Breast epithelium (tissue), 4 donors: ENCODE measurements around the gene MACROD1. TPM values are rescaled to one million over a fixed set of nuclear protein-coding genes. Genes with fewer than 3 reads are reported as not detected.

ENCODE experiments used
- DNase-seq, 2 donors: peaks; one replicate each; pipeline ENCODE4 v3.0.0-alpha.2; 2019; ENCODE audit warnings: low spot score in 2 of 2
- H3K27ac ChIP-seq, 2 donors: fragments of 200-600 bp; sonication (generic) in 1 of 2; one replicate each; pipeline ENCODE4 v1.5.1; 2016 to 2019; ENCODE audit warnings: mild to moderate bottlenecking in 1 of 2
- H3K27me3 ChIP-seq, 2 donors: fragments of 200-600 bp; sonication (generic) in 1 of 2; one replicate each; pipeline versions ENCODE4 v1.5.1 to v1.6.0; 2017 to 2019; ENCODE audit warnings: control low read depth in 1 of 2, mild to moderate bottlenecking in 1 of 2
- H3K36me3 ChIP-seq: fragments of 200-600 bp; one replicate; pipeline ENCODE4 v1.5.1; 2019
- H3K4me1 ChIP-seq, 2 donors: fragments of 200-600 bp; sonication (generic); one replicate each; pipeline ENCODE4 v1.5.1; 2016 to 2019; ENCODE audit warnings: control low read depth in 1 of 2
- H3K4me3 ChIP-seq, 3 donors: fragments of 200-600 bp; sonication (generic); 1 replicate in 2 of 3; 2 replicates in 1 of 3; pipeline ENCODE4 v1.5.1; 2016 to 2019; ENCODE audit warnings: mild to moderate bottlenecking in 3 of 3, moderate library complexity in 2 of 3
- H3K9me3 ChIP-seq, 2 donors: fragments of 200-600 bp; sonication (generic) in 1 of 2; one replicate each; pipeline ENCODE4 v1.5.1; 2016 to 2019; ENCODE audit warnings: control low read depth in 1 of 2
- CTCF ChIP-seq, 3 donors: fragments of 450-650 bp; IDR thresholded peaks; one replicate each; pipeline ENCODE4 v1.5.1; 2016 to 2017; ENCODE audit warnings: antibody characterized with exemption in 3 of 3, mild to moderate bottlenecking in 3 of 3, moderate library complexity in 3 of 3
- POLR2A ChIP-seq: fragments of 450-650 bp; IDR thresholded peaks from one replicate; pipeline ENCODE4 v1.6.1; 2016; ENCODE audit warnings: antibody characterized with exemption, mild to moderate bottlenecking, moderate library complexity
- POLR2AphosphoS5 ChIP-seq, 3 donors: sonication (generic); formaldehyde crosslinking; IDR thresholded peaks; one replicate each; pipeline ENCODE4 v1.6.1; 2017; ENCODE audit warnings: antibody characterized with exemption in 3 of 3
- intact Hi-C: fragments of 100-400 bp; cut with DNase I; formaldehyde crosslinking; loops from one replicate; pipeline ENCODE4 v1.15.1; 2023; ENCODE audit warnings: low total_unique reads
- total RNA-seq, 3 donors: library from RNA; depleted of rRNA; stranded (reverse); fragments of >200 nt; gene quantifications; one replicate each; pipeline ENCODE4 v1.1.0, GENCODE V29; 2016

The MACROD1 gene
- total RNA-seq, 3 donors from 2014 or later: 19.7 to 113 (median 40.3) TPM

DNA sequence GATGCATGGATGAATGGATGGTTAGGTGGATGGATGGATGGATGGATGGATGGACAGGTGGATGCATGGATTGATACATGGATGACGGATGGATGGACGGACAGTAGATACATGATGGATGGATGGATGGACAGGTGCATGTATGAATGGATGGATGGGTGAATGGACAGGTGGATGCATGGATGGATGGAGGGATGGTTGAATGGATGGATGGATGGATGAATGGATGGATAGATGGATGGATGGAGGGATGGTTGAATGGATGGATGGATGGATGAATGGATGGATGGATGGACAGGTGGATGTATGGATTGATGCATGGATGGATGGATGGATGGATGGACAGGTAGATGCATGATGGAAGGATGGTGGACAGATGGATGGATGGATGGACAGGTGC, 51.7 kb downstream of the MACROD1 start:
- intact Hi-C loops: no loop called here
- no peak for DNase-seq
- TF ChIP-seq POLR2AphosphoS5 (IDR thresholded peaks at IDR 0.05) (no peak), CTCF (IDR thresholded peaks at IDR 0.05) (no peak), POLR2A (no peak)

GRCh38 chr11:64113462-64113780, 52.5 kb downstream of the MACROD1 start:
- no peak overlapping the region for H3K27ac ChIP-seq

More for the DNA sequence above, 51.7 kb downstream of the MACROD1 start:
- no peaks in the 10 kb centered on the region for H3K9me3 ChIP-seq
- H3K4me3 ChIP-seq: no peak overlapping the region
- no peaks in the 10 kb centered on the region for H3K27me3 ChIP-seq
- no peaks in the 10 kb centered on the region for H3K4me1 ChIP-seq
- no peaks in the 10 kb centered on the region for H3K36me3 ChIP-seq
- no peak overlapping the region for H3K27ac ChIP-seq

DNA sequence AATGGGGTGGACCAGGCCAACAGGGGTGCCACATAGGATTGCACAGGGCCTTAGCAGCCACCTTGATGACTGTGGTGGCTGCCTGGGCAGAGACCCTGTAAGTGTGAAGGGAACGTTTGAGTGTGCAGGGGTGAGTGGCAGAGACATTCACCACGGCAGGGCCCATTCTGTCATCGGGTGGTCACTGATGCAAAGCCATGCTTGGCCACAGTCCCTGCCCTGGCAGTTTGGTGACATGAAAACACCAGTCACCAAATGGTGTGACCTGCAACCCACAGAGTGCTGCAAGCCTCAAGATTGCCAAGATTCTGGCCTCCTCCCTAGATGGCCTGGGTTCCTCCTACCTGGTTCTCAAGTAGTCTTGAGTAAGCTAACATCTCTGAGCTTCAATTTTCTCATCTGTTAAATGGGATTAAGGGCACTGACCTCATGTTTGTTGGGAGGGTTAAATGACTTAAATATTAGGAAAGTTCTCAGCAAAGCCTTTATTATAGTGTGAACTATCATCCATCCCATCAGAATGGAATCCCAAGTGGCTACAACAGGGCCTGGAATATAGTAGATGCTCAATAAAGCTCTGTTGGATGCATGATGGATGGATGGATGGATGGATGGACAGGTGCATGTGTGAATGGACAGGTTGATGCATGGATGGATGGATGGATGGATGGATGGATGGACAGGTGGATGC, 53.0 kb downstream of the MACROD1 start:
- no peaks in the 10 kb centered on the region for H3K4me1 ChIP-seq
- intact Hi-C loops: no loop called here
- H3K4me3 ChIP-seq: no peak overlapping the region
- no peaks in the 10 kb centered on the region for H3K36me3 ChIP-seq
- TF ChIP-seq CTCF (IDR thresholded peaks at IDR 0.05): no peak
- no peak for TF ChIP-seq POLR2AphosphoS5 (IDR thresholded peaks at IDR 0.05)
- TF ChIP-seq POLR2A: no peak
- DNase-seq: no peak
- H3K27ac ChIP-seq: no peak overlapping the region
- no peaks in the 10 kb centered on the region for H3K27me3 ChIP-seq
- no peaks in the 10 kb centered on the region for H3K9me3 ChIP-seq

More at GRCh38 chr11:64113462-64113780, 52.5 kb downstream of the MACROD1 start:
- H3K27me3 ChIP-seq: no peaks in the 10 kb centered on the region
- no peaks in the 10 kb centered on the region for H3K36me3 ChIP-seq
- intact Hi-C loops: no loop called here
- H3K4me3 ChIP-seq: no peak overlapping the region
- no peaks in the 10 kb centered on the region for H3K9me3 ChIP-seq
- DNase-seq: no peak
- H3K4me1 ChIP-seq: no peaks in the 10 kb centered on the region
- TF ChIP-seq CTCF (IDR thresholded peaks at IDR 0.05) (no peak), POLR2A (no peak), POLR2AphosphoS5 (IDR thresholded peaks at IDR 0.05) (no peak)

DNA sequence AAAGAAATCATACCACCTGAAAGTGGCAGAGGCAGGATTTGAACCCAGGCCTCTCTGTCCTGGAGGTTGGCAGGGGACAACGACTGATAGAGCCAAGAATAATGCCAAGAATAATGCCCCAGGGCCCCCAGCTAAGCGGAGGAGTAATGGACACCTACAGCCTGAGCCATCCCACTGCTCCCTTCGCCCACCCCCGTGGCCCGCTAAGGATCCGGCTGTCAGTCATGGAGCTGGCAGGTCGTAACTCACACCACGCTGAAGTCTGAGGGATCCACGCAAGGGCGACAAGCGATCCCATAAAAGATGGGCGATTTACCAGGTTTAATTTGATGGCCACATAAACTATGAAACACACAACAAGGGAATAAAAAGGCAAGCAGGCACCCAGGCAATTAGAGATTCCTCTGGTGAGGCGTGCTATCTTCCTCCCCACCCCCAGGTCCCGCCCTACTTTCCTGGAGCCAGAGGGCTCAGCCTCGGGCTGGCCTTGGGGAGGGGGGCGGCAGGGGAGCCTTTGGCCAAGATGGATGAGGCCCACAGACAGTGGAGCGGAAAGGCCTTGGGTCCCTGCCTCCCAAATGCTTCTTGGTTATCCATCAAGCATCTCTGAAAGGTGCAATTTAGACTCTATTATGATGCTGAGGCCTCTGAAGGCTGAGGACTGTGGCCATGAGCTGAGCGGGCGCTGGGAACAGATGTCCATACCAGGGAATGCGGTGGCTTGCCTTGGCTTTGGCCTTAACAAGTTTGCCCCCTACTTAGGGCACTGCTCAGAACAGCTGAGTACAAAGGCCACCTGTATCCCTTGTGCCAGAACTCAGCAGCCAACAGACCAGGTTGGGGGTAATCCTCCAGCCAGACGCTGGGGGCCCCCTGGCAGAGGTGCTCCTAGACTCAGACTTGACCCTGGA, 55.2 kb downstream of the MACROD1 start:
- TF ChIP-seq CTCF (IDR thresholded peaks at IDR 0.05) (no peak), POLR2AphosphoS5 (IDR thresholded peaks at IDR 0.05) (no peak), POLR2A (no peak)
- intact Hi-C loops: no loop called here

GRCh38 chr11:64109332-64109731, 56.6 kb downstream of the MACROD1 start:
- Histone ChIP-seq H3K4me1 (no peaks in the 10 kb centered on the region), H3K9me3 (no peaks in the 10 kb centered on the region), H3K4me3 (no peak overlapping the region), H3K36me3 (no peaks in the 10 kb centered on the region), H3K27ac (no peak overlapping the region), H3K27me3 (no peaks in the 10 kb centered on the region)
- intact Hi-C loops: no loop called here
- no peak for TF ChIP-seq POLR2AphosphoS5 (IDR thresholded peaks at IDR 0.05)
- TF ChIP-seq CTCF (IDR thresholded peaks at IDR 0.05): no peak
- TF ChIP-seq POLR2A: no peak
- no peak for DNase-seq

More for the DNA sequence above, 55.2 kb downstream of the MACROD1 start:
- Histone ChIP-seq H3K27me3 (no peaks in the 10 kb centered on the region), H3K27ac (no peak overlapping the region), H3K9me3 (no peaks in the 10 kb centered on the region), H3K4me3 (no peak overlapping the region), H3K4me1 (no peaks in the 10 kb centered on the region), H3K36me3 (no peaks in the 10 kb centered on the region)
- DNase-seq: no peak
